NCI-H146 treated with DMSO at 0.1 percent for 48 hours (cell line): ENCODE results near the gene DMRT3.

Experiments used
- DNase-seq: peaks from one replicate; lab custom pipeline; 2025; ENCODE audit not compliant: unreplicated experiment; lab: John Stamatoyannopoulos, UW

The DMRT3 gene

DNA sequence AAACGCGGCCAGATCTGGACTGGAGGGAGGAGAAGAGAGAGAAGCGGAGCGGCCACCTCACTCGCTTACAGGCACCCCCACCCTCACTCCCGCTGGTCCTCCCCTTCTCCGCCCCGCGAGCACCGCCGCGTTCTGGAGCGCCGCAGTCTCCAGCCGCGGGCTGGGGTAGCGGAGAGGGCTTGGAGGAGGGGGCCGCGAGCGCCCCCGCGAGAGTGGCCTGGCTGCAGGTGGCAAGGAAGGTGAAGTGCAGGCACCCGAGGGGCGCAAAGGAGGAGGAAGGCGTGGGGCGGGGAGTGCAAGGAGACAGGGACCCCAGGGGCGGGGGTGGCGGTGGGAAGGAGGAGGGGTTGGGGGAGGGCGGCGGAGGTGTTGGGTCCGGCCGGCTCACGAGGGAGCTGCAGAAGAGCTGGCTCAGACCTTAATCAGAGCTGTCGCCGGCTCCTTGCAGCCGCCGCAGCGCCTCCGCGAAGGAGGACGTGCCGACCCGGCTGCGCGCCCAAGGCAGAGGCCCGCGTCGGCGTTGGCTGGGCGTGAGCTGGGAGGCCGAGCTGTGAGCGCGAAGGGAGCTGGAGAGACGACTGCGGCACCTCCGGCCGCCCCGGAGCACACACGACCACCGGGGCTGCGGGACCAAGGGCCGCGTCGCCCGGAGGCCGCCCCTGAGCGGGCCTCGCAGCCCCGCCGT, at the start of gene DMRT3:
TSS of gene DMRT3 (plus strand) at position 398 of the 685 bp plus-strand sequence. CDS start 347 bp downstream, outside the sequence.
- DNase-seq: no peak

GRCh38 chr9:926976-927375, 49.5 kb upstream of the DMRT3 start:
- no peak for DNase-seq

GRCh38 chr9:928363-929042, 48.0 kb upstream of the DMRT3 start:
- DNase-seq: no peak

DNA sequence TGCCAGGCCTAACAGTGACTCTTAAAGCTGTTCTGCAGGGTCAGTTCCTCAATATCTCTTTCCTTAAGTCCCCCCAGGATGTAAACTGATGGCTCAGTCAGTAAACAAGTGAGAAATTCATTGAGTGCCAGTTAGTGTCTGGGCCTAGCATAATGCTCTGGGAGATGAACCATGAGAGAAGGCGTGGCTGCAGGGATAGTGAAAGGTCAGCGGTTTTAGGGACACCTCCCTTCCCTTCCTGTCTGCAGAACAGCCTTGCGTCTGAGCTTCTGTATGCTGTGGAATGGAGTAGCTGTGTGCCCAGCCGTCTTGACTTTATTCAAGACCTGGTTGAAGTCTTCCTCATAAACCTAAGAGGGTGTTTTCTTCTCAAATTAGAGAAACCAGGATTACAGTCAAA, 46.7 kb upstream of the DMRT3 start:
- DNase-seq: no peak

DNA sequence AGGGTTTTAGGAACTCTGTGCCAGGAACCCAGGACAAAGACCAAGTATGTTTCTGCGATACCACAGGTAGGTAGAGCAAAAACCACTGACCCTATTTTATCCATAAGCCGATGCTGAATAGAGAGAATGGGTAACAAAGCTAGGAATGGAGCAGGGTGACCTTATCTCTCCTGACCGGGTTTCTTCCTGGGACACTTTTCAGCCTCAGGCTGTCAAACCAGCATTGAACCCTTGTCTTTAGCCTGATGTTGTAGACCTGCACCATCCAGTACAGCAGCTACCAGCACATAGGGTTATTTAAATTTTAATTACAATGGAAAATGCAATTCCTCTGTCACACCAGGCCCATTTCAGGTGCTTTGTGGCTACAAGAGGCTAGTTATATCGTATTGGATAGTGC, 43.1 kb upstream of the DMRT3 start:
- no peak for DNase-seq

- no peak for DNase-seq
Measured at GRCh38 chr9:935348-935965, 41.0 kb upstream of the DMRT3 start.

DNA sequence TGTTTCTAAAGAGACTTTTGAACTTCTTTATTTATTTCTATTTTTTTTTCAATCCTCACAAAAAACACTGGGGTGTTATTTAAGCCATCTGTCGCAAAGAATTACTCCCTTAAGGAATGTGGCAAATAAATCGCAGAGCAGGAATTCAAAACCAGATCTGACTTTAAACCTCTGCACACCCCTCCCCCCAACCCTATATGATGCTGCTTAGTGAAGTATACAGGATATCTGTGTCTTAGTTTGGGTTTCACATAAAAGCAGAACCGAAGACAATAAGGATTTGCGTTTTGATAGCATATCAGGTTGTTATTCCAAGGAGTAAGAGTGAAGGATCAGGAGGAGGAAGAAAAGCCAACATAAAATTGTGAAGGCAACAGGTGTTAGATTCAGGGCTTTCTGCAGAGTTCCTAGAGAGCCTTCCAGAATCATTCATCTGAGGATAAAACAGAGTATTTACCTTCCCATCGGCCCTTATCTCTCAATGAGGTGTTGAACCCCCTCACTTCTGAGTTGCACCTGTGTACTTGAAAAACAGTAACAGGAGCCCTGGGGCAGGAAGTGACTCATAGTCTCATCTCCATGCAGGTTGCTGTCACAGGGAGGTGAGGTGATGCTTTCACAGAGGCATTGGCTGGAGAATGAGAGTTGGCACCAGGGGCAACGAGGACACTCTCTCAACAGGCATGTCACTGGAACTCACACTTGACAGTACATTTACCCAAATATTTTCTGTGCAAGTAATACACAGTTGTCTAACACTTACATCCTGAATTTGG, 33.5 kb upstream of the DMRT3 start:
- DNase-seq: no peak

- no peak for DNase-seq
Measured at GRCh38 chr9:947985-948384, 28.5 kb upstream of the DMRT3 start.

GRCh38 chr9:948497-948896, 28.0 kb upstream of the DMRT3 start:
- no peak for DNase-seq

- DNase-seq: no peak
Measured at GRCh38 chr9:950139-950538, 26.3 kb upstream of the DMRT3 start.

DNA sequence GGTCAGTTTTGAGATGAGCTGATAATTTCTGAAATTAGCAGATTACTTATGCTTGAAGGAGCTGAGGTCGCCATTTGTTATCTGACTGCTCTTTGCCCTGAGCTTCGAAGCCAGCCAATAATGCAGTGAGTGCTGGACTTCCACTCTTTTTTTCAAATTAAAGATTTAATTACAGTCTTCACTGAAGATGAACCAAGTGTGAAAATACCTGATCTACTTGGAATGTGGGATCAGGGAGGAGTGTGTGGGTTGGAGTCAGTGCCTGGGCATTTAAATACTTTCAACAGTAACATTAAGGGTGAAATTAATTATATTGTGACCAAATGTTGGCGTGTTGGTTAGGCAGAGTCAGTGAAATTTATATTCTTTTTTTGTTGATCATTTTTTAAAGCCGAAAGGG, 23.9 kb upstream of the DMRT3 start:
- DNase-seq: no peak

DNA sequence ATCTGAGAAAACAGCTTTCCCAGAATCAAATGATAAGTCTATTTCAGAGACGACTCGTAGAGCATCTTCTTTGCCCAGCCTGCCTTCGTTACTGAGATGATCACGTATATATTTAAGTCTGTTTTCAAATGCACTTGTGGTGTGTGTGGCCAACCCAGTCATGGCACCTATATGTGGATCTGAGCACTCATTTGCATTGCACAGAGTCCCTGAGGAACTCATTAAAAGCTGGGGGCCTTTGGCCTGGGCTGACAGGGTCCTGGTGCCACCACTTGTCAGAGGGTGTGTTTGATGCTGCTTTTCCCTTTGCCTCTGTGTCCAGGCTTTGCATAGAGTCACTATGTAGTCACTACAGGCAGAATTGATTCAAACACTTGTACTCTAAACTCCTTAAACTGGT, 17.4 kb upstream of the DMRT3 start:
- no peak for DNase-seq

- no peak for DNase-seq
Measured at GRCh38 chr9:959914-960313, 16.5 kb upstream of the DMRT3 start.

DNA sequence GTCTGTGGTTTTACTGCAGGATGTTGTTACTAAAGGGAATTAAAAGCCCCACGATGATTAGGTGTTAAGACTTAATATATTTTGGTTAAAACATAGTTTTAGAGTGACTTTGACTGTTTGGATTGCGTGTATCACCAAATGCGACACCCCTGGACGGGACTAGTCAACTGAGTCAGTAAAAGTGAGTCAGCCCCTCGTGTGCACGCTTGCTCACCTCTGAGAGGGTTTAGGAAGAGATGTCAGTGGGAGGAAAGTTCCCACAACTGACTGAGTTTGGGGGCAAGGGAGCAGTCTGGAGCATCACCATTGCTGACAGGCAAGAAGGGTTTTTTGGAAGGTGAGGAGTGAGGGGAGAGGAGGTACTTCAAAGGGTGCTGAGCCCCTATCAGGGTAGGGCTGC, 14.4 kb upstream of the DMRT3 start:
- no peak for DNase-seq

- no peak for DNase-seq
Measured at GRCh38 chr9:965497-965896, 11.0 kb upstream of the DMRT3 start.

DNA sequence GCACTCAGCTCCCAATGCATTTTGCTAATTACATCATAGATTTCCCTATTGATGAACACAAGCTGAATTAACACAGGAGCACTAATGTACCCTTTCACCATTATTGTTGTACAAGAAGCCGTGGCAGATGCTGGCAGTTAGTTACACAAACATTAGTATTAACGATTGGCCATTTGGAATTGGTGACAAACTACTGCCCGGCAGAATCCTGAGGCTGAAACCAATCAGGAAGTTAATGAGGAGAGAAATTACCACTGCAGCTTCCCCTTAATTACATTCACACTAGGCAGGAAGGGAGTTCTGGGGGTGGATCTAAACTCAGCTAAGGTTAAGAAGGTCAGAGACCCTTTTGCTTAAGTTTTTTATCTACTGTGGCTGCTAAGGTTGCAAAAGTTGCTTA, 9.6 kb upstream of the DMRT3 start:
- no peak for DNase-seq

GRCh38 chr9:967436-967835, 9.0 kb upstream of the DMRT3 start:
- no peak for DNase-seq

- DNase-seq: no peak
Measured at GRCh38 chr9:967903-968641, 8.4 kb upstream of the DMRT3 start.

DNA sequence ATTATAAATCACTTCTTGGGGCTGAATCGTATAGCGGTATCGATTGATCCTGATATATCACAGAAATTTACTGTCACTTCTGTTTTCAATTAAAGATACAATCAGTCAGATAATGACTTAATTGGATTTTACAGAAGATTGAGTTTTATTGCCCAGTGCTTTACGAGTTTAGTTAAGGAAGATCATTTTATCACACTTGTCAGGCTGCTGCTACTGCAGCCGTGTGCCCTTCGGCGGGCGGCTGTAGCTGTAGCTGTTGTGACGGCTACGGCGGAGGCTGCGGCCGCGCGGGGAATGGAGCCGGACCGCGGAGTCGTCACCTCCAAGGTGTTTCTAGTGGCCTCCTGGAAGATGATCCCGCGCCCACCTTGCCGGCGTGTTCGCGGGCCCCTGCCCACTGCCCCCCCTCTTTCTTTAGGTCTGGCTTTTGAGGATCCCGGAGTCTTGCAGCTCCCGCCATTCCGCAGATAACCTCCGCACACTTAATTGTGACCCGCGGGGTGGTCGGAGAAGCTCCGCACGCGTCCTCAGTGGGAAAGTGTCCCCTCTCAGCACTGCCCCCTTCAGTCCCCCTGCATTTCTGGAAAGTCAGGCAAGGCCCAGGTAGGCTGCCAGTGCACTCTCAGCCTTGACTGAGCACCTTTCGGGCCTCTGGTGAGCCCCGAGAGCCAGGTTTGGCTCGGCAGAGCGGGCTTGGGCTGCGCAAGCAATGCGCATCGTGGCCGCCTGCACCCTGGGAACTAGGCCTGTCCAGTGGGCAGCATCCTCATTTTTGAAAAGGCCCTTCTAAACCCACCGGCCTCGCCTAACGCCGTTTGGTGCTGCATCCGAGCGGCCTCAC, 6.9 kb upstream of the DMRT3 start:
- DNase-seq: no peak
